Ishikawa (cell line): ENCODE measurements around the gene FDX1.

Experiments used
- EP300 ChIP-seq: IDR thresholded peaks from 2 replicates; pipeline ENCODE4 v1.6.1; 2012; ENCODE audit warnings: borderline replicate concordance
- RAD21 ChIP-seq: IDR thresholded peaks from 2 replicates; pipeline ENCODE4 v1.6.1; 2012; ENCODE audit warnings: low read depth

GRCh38 chr11:110380836-110381622, 48.7 kb upstream of the FDX1 start:
- TF ChIP-seq EP300 (no peak), RAD21 (no peak)
